Adrenal gland (tissue), 12 donors: ENCODE results near the gene RGPD4. TPM values are rescaled to one million over a fixed set of nuclear protein-coding genes. Genes with fewer than 3 reads are reported as not detected.

Experiments
- DNase-seq, 7 donors: peaks; one replicate each; pipeline ENCODE4 v3.0.0-alpha.2; 2019 to 2020
- H3K27ac ChIP-seq, 5 donors: fragments of 200-600 bp; sonication (generic) in 4 of 5; 1 replicate in 3 of 5; 2 replicates in 2 of 5; pipeline versions ENCODE4 v1.5.1 to v1.8.0; 2016 to 2020; ENCODE audit warnings: mild to moderate bottlenecking in 1 of 5
- H3K27me3 ChIP-seq: fragments of 200-600 bp; 2 replicates; pipeline ENCODE4 v1.8.0; 2021
- H3K36me3 ChIP-seq, 2 donors: fragments of 200-600 bp; replicated peaks in 1 of 2; 1 replicate in 1 of 2; 2 replicates in 1 of 2; pipeline versions ENCODE4 v1.5.1 to v1.8.0; 2018 to 2022
- H3K4me1 ChIP-seq, 2 donors: fragments of 200-600 bp; replicated peaks in 1 of 2; 1 replicate in 1 of 2; 2 replicates in 1 of 2; pipeline versions ENCODE4 v1.5.1 to v1.8.0; 2018 to 2021
- H3K4me3 ChIP-seq, 4 donors: fragments of 200-600 bp; sonication (generic) in 3 of 4; one replicate each; pipeline ENCODE4 v1.5.1; 2016 to 2018
- H3K9me3 ChIP-seq, 3 donors: fragments of 200-600 bp; sonication (generic) in 1 of 3; replicated peaks in 1 of 3; 1 replicate in 2 of 3; 2 replicates in 1 of 3; pipeline versions ENCODE4 v1.5.1 to v1.8.0; 2016 to 2021
- POLR2A ChIP-seq, 2 donors: fragments of 450-650 bp; IDR thresholded peaks; one replicate each; pipeline ENCODE4 v1.6.1; 2017; ENCODE audit warnings: antibody characterized with exemption in 2 of 2, mild to moderate bottlenecking in 2 of 2, moderate library complexity in 1 of 2
- WGBS, 4 donors: extraction: QIAGEN DNeasy Blood & Tissue Kit in 2 of 4; methylation state at CpG; one replicate each; pipeline versions ENCODE4 v1.1.5 to v1.1.7; 2013 to 2017; 5-methylcytosine and 5-hydroxymethylcytosine counted together
- intact Hi-C, 2 donors: fragments of 100-400 bp; cut with DNase I; formaldehyde crosslinking; loops; one replicate each; pipeline versions ENCODE4 v1.14.1 to v1.15.0; 2022 to 2023
- polyA plus RNA-seq, 3 donors: library from polyadenylated mRNA; stranded (reverse); fragments of 200-250 nt in 2 of 3; fragments of 350-450 nt in 1 of 3; fragmentation: Illumina TruSeq in 1 of 3; extraction: RNeasy Lipid Tissue Mini Kit (QIAGEN cat#74804) in 1 of 3; gene quantifications; one replicate each; pipeline ENCODE4 v1.2.3, GENCODE V29; 2013 to 2014
- total RNA-seq, 9 donors: library from RNA; depleted of rRNA in 4 of 9; stranded (reverse); fragments of >200 nt in 4 of 9; fragments of 120-200 nt in 1 of 9; fragmentation: NEBNext Ultra II Directional in 1 of 9; extraction: Animal tissue kit (Norgen Biotek cat#: 25700) in 1 of 9; gene quantifications; one replicate each; pipeline versions ENCODE4 v1.1.0 to v1.2.4, GENCODE V29; 2013 to 2023
- TF ChIP-seq, protein P1 (sequence below), 6 experiments: fragments of 450-650 bp in 4 of 6; fragments of 200-600 bp in 2 of 6; sonication (generic) in 1 of 6; IDR thresholded peaks; 1 replicate in 5 of 6; 2 replicates in 1 of 6; pipeline versions ENCODE4 v1.5.1 to v1.8.0; 2016 to 2021; ENCODE audit warnings: antibody characterized with exemption in 6 of 6, mild to moderate bottlenecking in 2 of 6, moderate library complexity in 1 of 6
- donor health status: healthy with polysubstance abuse.
- donor health status: Bipolar disorder and iron deficiency.
- donor health status: DM: yes; HTN: yes; CAD: no.
- donor health status: DM: no; HTN: no; CAD: no.
- donor health status: DM: no; HTN: no; CAD: no.
- donor health status: DM: yes; HTN: yes; CAD: no.

Gene RGPD4
- total and polyA plus RNA-seq, 12 donors: 0.19 TPM; not detected in 11

DNA sequence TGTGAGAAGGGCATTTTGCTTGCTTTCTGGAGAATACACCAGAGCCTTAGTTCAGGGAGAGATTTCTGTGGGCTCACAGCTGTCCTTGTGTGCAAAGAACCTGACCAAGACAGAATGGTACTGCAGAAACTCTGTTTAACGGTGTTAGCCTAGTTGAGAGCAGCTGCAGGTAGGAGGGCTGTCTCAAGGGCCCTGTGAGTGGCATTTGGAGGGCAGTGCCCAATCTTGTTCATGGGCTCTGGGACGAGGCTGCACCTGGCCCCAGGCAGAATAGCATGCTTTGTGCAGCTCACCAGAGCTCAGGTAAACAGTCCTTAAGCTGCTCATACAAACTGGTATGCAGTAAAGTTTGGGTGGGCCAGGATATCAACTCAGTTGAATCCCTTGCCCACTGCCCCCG, 16.9 kb upstream of the RGPD4 start:
- no peak for DNase-seq
- 51 to 86% (median 67%) methylated on average over 3 of the region's 3 CpGs for WGBS, 4 donors
- Histone ChIP-seq H3K4me3 (no peak overlapping the region), H3K27ac (no peak overlapping the region), H3K9me3 (no peaks in the 10 kb centered on the region), H3K4me1 (no peaks in the 10 kb centered on the region), H3K27me3 (no peaks in the 10 kb centered on the region), H3K36me3 (no peaks in the 10 kb centered on the region)
- TF ChIP-seq POLR2A (IDR thresholded peaks at IDR 0.05): no peak
- TF ChIP-seq, protein P1, sequence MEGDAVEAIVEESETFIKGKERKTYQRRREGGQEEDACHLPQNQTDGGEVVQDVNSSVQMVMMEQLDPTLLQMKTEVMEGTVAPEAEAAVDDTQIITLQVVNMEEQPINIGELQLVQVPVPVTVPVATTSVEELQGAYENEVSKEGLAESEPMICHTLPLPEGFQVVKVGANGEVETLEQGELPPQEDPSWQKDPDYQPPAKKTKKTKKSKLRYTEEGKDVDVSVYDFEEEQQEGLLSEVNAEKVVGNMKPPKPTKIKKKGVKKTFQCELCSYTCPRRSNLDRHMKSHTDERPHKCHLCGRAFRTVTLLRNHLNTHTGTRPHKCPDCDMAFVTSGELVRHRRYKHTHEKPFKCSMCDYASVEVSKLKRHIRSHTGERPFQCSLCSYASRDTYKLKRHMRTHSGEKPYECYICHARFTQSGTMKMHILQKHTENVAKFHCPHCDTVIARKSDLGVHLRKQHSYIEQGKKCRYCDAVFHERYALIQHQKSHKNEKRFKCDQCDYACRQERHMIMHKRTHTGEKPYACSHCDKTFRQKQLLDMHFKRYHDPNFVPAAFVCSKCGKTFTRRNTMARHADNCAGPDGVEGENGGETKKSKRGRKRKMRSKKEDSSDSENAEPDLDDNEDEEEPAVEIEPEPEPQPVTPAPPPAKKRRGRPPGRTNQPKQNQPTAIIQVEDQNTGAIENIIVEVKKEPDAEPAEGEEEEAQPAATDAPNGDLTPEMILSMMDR (IDR thresholded peaks at IDR 0.05): no peak
- intact Hi-C loops: no loop called here

- Histone ChIP-seq H3K36me3 (no peaks in the 10 kb centered on the region), H3K27ac (no peak overlapping the region), H3K27me3 (no peaks in the 10 kb centered on the region), H3K4me1 (no peaks in the 10 kb centered on the region), H3K4me3 (no peak overlapping the region), H3K9me3 (no peaks in the 10 kb centered on the region)
- WGBS, 4 donors: 71 to 80% (median 76%) methylated on average over 1 of the region's 1 CpG
- DNase-seq: no peak
- no peak for TF ChIP-seq POLR2A (IDR thresholded peaks at IDR 0.05)
- TF ChIP-seq, protein P1 (IDR thresholded peaks at IDR 0.05): no peak
- intact Hi-C loops: no loop called here
Measured at GRCh38 chr2:107810734-107811133, 16.0 kb upstream of the RGPD4 start.

GRCh38 chr2:107811411-107811810, 15.3 kb upstream of the RGPD4 start:
- DNase-seq: no peak

GRCh38 chr2:107812006-107812405, 14.7 kb upstream of the RGPD4 start:
- no peaks in the 10 kb centered on the region for H3K27me3 ChIP-seq
- H3K9me3 ChIP-seq: no peaks in the 10 kb centered on the region
- WGBS, 4 donors: 81 to 91% (median 84%) methylated on average over 5 of the region's 5 CpGs
- no peaks in the 10 kb centered on the region for H3K36me3 ChIP-seq
- no peaks in the 10 kb centered on the region for H3K4me1 ChIP-seq
- no peak for DNase-seq
- no peak overlapping the region for H3K4me3 ChIP-seq
- intact Hi-C loops: no loop called here
- no peak overlapping the region for H3K27ac ChIP-seq
- no peak for TF ChIP-seq POLR2A (IDR thresholded peaks at IDR 0.05)
- TF ChIP-seq, protein P1 (IDR thresholded peaks at IDR 0.05): no peak

More at GRCh38 chr2:107811411-107811810, 15.3 kb upstream of the RGPD4 start:
- H3K27ac ChIP-seq: no peak overlapping the region
- H3K27me3 ChIP-seq: no peaks in the 10 kb centered on the region
- intact Hi-C loops: no loop called here
- no peaks in the 10 kb centered on the region for H3K36me3 ChIP-seq
- H3K9me3 ChIP-seq: no peaks in the 10 kb centered on the region
- H3K4me1 ChIP-seq: no peaks in the 10 kb centered on the region
- H3K4me3 ChIP-seq: no peak overlapping the region
- 68 to 90% (median 79%) methylated on average over 2 of the region's 2 CpGs for WGBS, 4 donors
- TF ChIP-seq POLR2A (IDR thresholded peaks at IDR 0.05): no peak
- TF ChIP-seq, protein P1 (IDR thresholded peaks at IDR 0.05): no peak
